ENCODE results near the gene IPP. TPM values are rescaled to one million over a fixed set of nuclear protein-coding genes. Genes with fewer than 3 reads are reported as not detected.
"Not testable (repeated sequence)": the region's sequence is repeated elsewhere in the genome, so short reads cannot be mapped to it uniquely, and the experiment has no call there.

Gene IPP
- total RNA-seq, 6 experiments from 2014 or later = 5.5 to 12.9 (median 8.3) TPM

DNA sequence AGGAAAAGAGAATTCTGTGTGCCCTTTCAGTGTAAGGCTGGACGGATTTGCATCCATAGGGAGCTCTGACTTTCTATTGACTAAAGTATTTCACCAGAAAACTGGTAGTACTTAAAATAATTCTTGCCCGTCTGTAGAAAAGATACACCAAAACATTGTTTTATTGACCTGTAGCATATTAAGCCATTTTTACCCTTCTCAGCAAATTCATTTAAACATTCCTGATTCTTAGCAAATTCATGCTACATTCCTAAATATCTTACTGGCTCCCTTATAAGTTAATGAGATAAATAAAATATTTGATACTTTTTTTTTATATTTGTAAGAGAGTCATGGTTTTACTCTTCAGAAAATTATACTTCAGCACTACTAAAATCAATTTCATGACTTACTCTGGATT lies 1.6 kb upstream of the IPP start:
- H3K27me3 ChIP-seq = no peaks in the 10 kb centered on the region
- no peak overlapping the region for H3K27ac ChIP-seq
- H3K36me3 ChIP-seq = no peaks in the 10 kb centered on the region
- no peak for ATAC-seq
- TF ChIP-seq POLR2A (IDR thresholded peaks at IDR 0.05) = no peak
- TF ChIP-seq, protein P1, sequence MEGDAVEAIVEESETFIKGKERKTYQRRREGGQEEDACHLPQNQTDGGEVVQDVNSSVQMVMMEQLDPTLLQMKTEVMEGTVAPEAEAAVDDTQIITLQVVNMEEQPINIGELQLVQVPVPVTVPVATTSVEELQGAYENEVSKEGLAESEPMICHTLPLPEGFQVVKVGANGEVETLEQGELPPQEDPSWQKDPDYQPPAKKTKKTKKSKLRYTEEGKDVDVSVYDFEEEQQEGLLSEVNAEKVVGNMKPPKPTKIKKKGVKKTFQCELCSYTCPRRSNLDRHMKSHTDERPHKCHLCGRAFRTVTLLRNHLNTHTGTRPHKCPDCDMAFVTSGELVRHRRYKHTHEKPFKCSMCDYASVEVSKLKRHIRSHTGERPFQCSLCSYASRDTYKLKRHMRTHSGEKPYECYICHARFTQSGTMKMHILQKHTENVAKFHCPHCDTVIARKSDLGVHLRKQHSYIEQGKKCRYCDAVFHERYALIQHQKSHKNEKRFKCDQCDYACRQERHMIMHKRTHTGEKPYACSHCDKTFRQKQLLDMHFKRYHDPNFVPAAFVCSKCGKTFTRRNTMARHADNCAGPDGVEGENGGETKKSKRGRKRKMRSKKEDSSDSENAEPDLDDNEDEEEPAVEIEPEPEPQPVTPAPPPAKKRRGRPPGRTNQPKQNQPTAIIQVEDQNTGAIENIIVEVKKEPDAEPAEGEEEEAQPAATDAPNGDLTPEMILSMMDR (IDR thresholded peaks at IDR 0.05) = no peak
- 83% methylated on average over 2 of the region's 2 CpGs for WGBS (ENCODE audit: insufficient coverage, low coverage, low lambda C conversion rate, missing lambda C conversion rate)
- H3K4me3 ChIP-seq = no peak overlapping the region
- H3K4me1 ChIP-seq = peaks cover 0 to 5% (median 0%) of the 10 kb centered on the region in 4 donors
- no peak for DNase-seq
- no peaks in the 10 kb centered on the region for H3K9me3 ChIP-seq
- intact Hi-C loops (cut with DNase I) = no loop called here

- 81% methylated on average over 20 of the region's 24 CpGs for WGBS (ENCODE audit: insufficient coverage, low coverage, low lambda C conversion rate, missing lambda C conversion rate)
- intact Hi-C loops (cut with DNase I); ATAC-seq; H3K36me3 ChIP-seq; DNase-seq; H3K27me3 ChIP-seq; H3K4me1 ChIP-seq; H3K9me3 ChIP-seq: not testable (repeated sequence)
- Histone ChIP-seq H3K4me3 (peak overlapping the region; percentile 55 to 74 (median 58)), H3K27ac (peak overlapping the region; percentile 90 to 98 (median 97))
Measured at GRCh38 chr1:45751039-45751838, 786 bp upstream of the IPP start.

DNA sequence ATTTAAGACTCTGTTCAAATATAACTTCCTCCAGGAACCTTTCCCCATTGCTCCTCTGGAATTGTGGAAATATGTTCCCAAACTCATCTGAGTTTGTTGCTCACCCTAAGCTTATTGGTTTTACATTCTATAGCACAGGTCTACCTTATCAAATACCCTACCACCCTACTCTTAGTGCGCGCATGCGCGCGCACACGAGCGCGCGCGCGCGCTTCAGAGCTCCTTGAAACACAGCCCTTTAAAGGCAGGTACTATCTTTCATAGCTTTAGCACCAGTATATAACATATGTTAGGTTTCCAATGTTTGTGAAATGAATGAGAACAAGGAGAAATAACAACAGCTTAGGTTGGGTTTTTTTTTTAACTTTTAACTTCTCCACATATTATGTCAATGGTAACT lies 3.5 kb downstream of the IPP start:
- intact Hi-C loops (cut with DNase I) = no loop called here
- H3K4me1 ChIP-seq = peaks cover 0 to 5% (median 0%) of the 10 kb centered on the region in 4 donors
- WGBS (ENCODE audit: insufficient coverage, low coverage, low lambda C conversion rate, missing lambda C conversion rate) = 93% methylated on average over 12 of the region's 12 CpGs
- H3K36me3 ChIP-seq = peaks cover 0 to 2% (median 0%) of the 10 kb centered on the region in 4 donors
- TF ChIP-seq POLR2A (IDR thresholded peaks at IDR 0.05) = no peak
- TF ChIP-seq, protein P1 (IDR thresholded peaks at IDR 0.05) = no peak
- H3K27me3 ChIP-seq = no peaks in the 10 kb centered on the region
- H3K27ac ChIP-seq = no peak overlapping the region
- DNase-seq (no peak), ATAC-seq (no peak)
- no peaks in the 10 kb centered on the region for H3K9me3 ChIP-seq
- H3K4me3 ChIP-seq = no peak overlapping the region

- H3K4me3 ChIP-seq; H3K27me3 ChIP-seq; H3K27ac ChIP-seq; ATAC-seq; H3K9me3 ChIP-seq; H3K4me1 ChIP-seq; H3K36me3 ChIP-seq; DNase-seq; intact Hi-C loops (cut with DNase I): not testable (repeated sequence)
- 56% methylated on average over 3 of the region's 5 CpGs for whole genome bisulfite sequencing (ENCODE audit: insufficient coverage, low coverage, low lambda C conversion rate, missing lambda C conversion rate)
Measured at GRCh38 chr1:45739641-45740156, 10.8 kb downstream of the IPP start.

DNA sequence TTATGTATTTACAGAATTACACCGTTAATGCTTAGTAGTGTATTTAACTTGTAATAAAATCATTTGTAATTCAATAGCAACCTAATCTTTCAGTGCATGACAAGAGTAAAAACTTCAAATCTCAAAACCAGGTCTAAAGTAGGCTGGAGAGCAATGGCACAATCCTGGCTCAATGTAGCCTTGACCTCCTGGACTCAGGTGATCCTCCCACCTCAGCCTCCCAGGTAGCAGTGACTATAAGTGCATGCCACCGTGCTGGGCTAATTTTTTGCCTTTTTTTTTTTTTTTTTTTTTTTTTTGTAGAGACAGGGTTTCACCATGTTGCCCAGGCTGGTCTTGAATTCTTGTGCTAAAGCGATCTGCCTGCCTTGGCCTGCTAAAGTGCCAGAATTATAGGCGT lies 11.3 kb downstream of the IPP start:
- Histone ChIP-seq H3K4me1 (no peaks in the 10 kb centered on the region), H3K9me3 (no peaks in the 10 kb centered on the region), H3K27me3 (no peaks in the 10 kb centered on the region), H3K27ac (no peak overlapping the region), H3K4me3 (no peak overlapping the region), H3K36me3 (peaks cover 0 to 9% (median under 1%) of the 10 kb centered on the region in 4 donors)
- no peak for ATAC-seq
- no peak for DNase-seq
- 100% methylated on average over 4 of the region's 4 CpGs for whole genome bisulfite sequencing (ENCODE audit: insufficient coverage, low coverage, low lambda C conversion rate, missing lambda C conversion rate)
- intact Hi-C loops (cut with DNase I) = no loop called here
- TF ChIP-seq, protein P1 (IDR thresholded peaks at IDR 0.05) = no peak
- no peak for TF ChIP-seq POLR2A (IDR thresholded peaks at IDR 0.05)

Measured in right lobe of liver (tissue), 6 donors.